HG03045 (cell line): ENCODE data around the gene SH3D21.

ENCODE experiments used
- ATAC-seq: cut with Tn5 transposase; IDR thresholded peaks from one replicate; pipeline ENCODE4 v1.9.1; 2021; ENCODE audit warnings: mild to moderate bottlenecking, moderate library complexity; ENCODE audit not compliant: unreplicated experiment

SH3D21 gene

DNA sequence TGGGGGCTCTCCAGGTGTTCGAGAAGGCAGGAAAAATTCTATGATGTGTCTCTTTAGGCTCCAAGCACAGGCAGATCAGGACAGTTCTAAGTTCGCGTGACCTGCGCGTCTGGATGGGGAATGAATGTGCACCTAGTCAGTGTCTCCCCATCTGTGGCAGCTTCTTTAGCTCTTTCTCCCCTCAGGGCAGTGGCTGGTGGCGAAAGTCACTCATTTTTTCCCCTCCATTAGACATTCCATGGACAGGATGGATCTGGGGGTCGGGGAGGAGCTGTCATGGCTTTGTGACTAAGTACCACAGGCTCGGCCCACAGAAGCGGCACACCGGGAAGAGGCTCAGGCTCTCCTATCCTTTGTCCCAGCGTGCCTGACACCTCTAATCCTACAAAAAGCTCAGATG, 48.3 kb downstream of the SH3D21 start:
- no peak for ATAC-seq

GRCh38 chr1:36355811-36356210, 49.6 kb downstream of the SH3D21 start:
- ATAC-seq, result no peak

GRCh38 chr1:36358514-36359084, 52.4 kb downstream of the SH3D21 start:
- ATAC-seq, result no peak

- no peak for ATAC-seq
Observed at GRCh38 chr1:36359383-36359782, 53.2 kb downstream of the SH3D21 start.

DNA sequence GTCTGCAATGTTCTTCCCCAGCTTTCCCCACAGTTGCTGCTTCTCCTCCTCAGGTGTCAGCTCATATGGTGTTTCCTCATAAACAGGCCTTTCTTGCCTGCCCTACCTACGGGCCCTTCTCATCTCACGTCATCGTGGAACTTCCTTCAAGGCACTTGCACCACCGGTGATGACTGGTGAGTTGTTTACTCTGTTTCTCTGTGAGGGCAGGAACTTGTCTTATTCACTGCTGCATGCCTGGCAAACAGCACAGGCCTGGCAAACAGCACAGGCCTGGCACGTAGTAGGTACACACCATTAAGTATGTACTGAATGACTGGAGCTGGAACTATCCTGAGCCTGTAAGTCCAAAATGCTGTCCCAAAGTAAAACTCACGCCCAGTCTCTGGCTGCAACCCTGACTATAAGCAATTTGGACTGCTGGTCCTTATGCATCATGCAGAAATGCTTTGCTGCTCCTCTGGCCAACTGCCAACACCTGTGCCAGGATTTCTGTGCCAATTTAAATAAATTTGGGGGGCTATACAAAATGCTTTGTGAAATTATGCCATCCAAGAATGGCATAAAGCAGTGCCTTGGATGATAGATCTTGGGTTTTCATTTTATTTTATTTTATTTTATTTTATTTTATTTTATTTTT, 53.9 kb downstream of the SH3D21 start:
- ATAC-seq, result no peak

DNA sequence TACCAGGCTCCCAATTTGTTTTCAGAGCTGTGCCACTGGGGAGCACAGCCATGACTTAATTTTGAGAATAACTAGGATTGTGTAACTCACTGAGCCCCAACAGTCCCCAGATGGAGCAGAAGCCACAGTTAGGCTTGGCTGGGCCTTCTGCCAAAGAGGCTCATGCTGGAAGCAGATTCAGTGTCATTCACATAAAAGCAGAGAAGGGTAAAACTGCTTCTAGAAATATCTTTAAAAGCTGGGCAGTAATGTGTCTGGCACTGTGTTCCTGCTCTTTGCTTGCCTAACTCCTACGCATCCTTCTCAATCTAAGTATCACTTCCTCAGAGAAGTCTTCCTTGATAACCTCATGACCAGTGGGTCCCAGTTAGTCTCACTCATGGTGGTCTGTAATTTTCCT, 59.2 kb downstream of the SH3D21 start:
- no peak for ATAC-seq

GRCh38 chr1:36366091-36366661, 60.0 kb downstream of the SH3D21 start:
- no peak for ATAC-seq

DNA sequence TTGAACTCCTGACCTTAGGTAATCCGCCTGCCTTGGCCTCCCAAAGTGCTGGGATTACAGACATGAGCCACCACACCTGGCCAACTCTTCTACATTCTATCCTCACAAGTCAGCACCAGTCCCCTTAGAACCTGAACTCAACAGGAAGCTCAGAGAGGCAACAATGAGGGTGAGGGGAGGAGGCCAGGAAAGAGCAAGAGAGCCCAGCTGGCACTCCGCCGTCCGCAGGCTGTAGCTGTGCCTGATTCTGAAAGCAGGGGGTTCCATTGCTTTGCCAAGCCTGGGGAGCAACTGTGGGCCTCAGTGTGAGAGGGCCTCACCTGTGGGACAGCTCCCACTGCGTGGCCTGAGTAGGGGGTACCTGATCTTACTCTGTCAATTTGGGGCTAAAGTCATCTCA, 60.9 kb downstream of the SH3D21 start:
- ATAC-seq, result no peak

GRCh38 chr1:36367798-36368197, 61.6 kb downstream of the SH3D21 start:
- ATAC-seq, result no peak

- ATAC-seq, result no peak
Observed at GRCh38 chr1:36369061-36369861, 63.1 kb downstream of the SH3D21 start.
